GM18951 (cell line): ENCODE data around the gene MYRF.

Experiments
- POLR2A ChIP-seq: IDR thresholded peaks from 4 replicates; pipeline ENCODE4 v1.6.1; 2011; ENCODE audit warnings: mild to moderate bottlenecking; ENCODE audit not compliant: insufficient read length, insufficient read depth; ENCODE audit errors: extremely low read depth
- in situ Hi-C: fragments of 300-500 bp; cut with MboI; formaldehyde crosslinking; loops from one replicate; pipeline ENCODE4 v1.12.0; 2022; ENCODE audit warnings: low sequenced_read_pairs, mixed read lengths, inconsistent platforms; ENCODE audit not compliant: unreplicated experiment

MYRF gene

DNA sequence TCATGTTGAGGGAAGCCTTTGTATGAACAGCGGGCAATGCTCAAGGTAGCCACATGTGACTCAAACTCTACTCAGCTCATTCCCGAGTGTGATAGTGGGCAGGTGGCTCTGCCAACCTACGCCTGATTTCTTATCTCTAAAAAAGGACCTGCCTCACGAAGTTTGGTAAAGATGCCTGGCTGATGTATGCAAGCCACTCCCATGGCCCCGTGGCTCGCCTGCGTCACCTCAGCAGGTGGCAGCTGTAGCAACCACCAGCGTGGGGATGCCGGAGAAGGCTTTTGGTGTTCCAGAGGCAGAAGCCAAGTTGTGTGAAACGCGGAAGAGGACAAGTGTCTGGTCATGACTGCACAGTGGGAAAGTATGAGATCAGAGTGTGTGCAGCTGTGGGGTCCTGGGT is 81.0 kb downstream of the MYRF start:
- in situ Hi-C loops = no loop called here
- TF ChIP-seq POLR2A = no peak

DNA sequence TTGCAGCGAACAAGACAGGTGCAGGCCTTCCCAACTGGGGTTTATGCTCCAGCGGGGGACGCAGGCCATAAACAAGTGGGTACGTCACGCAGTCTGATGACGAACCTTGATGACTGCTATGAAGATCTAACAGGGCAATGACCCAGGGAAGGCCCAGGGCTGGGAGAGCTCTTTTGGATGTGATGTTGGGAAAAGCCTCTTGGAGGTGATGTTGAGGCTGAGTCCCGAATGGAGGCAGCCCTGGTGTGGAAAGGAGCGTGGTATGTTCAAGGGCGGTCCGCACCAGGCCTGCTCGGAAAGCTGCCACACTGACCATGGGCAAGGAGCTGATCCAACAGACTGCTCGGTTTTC is 81.5 kb downstream of the MYRF start:
- TF ChIP-seq POLR2A = no peak
- in situ Hi-C loops = no loop called here

DNA sequence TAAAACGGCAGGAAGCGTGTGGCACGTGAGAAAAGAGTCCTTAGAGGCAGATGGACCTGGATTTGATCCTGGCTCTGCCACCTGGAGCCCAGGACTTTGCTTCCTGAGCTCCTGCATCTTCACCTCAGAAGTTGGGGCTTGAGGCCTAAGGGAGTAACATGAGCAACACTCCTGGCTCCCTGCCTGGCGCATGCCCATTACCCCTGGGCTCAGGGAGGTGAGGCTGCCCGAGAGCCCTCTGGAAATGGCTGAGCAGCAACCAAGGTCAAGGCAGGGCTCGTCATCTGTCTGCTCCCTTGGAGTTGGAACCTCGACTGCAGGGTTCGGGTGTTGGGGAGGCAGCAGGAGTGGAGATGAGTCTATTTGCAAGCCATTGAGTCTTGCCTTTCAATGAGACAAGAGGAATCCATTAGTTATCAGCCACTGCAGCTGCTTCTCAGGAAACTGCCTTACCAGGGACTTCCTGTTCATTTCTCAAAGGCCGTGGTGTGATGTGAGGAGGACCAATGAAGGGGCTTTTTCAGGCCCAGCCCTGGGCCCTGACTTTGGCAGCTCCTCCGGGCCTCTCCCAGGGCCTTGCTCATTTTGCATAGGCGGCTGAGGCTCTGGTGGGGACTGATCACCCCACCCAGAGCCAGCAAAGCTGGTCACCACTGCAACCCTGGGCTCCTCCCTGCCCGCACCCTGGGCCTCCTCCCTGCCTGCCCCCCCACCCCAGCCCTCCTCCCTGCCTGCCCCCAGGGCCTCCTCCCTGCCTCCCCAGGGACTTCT is 82.0 kb downstream of the MYRF start:
- in situ Hi-C loops = no loop called here
- peak; percentile 73 for TF ChIP-seq POLR2A

DNA sequence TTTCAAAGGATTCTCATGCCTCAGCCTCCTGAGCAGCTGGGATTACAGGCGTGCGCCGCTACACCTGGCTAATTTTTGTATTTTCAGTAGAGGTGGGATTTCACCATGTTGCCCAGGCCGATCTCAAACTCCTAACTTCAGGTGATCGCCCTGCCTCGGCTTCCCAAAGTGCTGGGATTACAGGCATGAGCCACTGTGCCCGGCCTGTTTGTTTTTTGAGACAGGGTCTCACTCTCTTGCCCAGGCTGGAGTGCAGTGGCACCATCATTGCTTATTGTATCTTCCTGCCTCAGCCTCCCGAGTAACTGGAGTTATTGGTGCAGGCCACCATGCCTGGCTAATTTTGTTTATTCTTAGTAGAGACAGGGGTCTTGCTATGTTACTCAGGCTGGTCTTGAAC is 83.8 kb downstream of the MYRF start:
- TF ChIP-seq POLR2A = no peak
- in situ Hi-C loops = no loop called here

DNA sequence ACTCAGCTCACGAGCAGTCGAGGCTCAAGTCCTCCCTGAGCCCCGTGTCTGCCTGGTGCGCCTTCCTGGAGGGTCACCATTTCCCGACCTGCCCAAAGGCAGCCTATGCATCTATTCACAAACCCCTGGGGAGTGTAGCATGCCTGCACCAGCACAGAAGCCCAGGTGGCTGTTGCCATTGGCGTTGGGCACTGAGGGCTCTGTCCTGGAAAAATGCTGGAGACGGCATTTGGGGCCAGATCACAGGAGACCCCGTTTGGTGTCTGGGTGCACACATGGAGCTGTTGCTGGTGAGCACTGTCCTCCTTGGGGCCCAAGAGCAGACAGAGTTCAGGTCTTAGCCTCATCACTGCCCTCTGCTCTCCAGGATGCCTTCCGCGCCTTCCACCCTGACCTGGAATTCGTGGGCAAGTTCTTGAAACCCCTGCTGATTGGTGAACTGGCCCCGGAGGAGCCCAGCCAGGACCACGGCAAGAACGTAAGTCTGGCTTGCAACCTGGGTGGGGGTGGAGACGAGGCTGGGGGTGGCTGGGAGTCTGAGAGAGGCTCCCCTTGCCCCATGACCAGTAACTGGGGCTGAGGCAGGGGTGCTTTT is 85.1 kb downstream of the MYRF start:
- TF ChIP-seq POLR2A = no peak
- in situ Hi-C loops = no loop called here
